ENCODE measurements around the gene MT1A.

MT1A gene

GRCh38 chr16:56645311-56645710, 6.8 kb downstream of the MT1A start:
- H3K4me3 ChIP-seq (replicated peaks; ENCODE audit: low read depth, low read length): no peak overlapping the region
- DNase-seq (ENCODE audit: low read depth): no peak
- no peak for TF ChIP-seq CTCF (IDR thresholded peaks at IDR 0.05; ENCODE audit: low read length, missing control alignments)

- TF ChIP-seq CTCF (IDR thresholded peaks at IDR 0.05; ENCODE audit: low read length, missing control alignments): no peak
- DNase-seq (ENCODE audit: low read depth): no peak
- no peak overlapping the region for H3K4me3 ChIP-seq (replicated peaks; ENCODE audit: low read depth, low read length)
These were observed 7.4 kb downstream of the MT1A start for GRCh38 chr16:56645838-56646237.

- TF ChIP-seq CTCF (IDR thresholded peaks at IDR 0.05; ENCODE audit: low read length, missing control alignments): no peak
- no peak for DNase-seq (ENCODE audit: low read depth)
- H3K4me3 ChIP-seq (replicated peaks; ENCODE audit: low read depth, low read length): no peak overlapping the region
These were observed 9.4 kb downstream of the MT1A start for GRCh38 chr16:56647641-56648431.

- no peak for DNase-seq (ENCODE audit: low read depth)
- no peak overlapping the region for H3K4me3 ChIP-seq (replicated peaks; ENCODE audit: low read depth, low read length)
- TF ChIP-seq CTCF (IDR thresholded peaks at IDR 0.05; ENCODE audit: low read length, missing control alignments): no peak
These were observed 10.8 kb downstream of the MT1A start for GRCh38 chr16:56649271-56649670.

GRCh38 chr16:56649820-56650219, 11.4 kb downstream of the MT1A start:
- no peak for DNase-seq (ENCODE audit: low read depth)
- H3K4me3 ChIP-seq (replicated peaks; ENCODE audit: low read depth, low read length): no peak overlapping the region
- no peak for TF ChIP-seq CTCF (IDR thresholded peaks at IDR 0.05; ENCODE audit: low read length, missing control alignments)

GRCh38 chr16:56651586-56651985, 13.1 kb downstream of the MT1A start, which contains the start of gene MT1B:
MT1B (plus strand) TSS chr16:56651886; CDS start chr16:56651954, 68 bp downstream.
- no peak for DNase-seq (ENCODE audit: low read depth)
- TF ChIP-seq CTCF (IDR thresholded peaks at IDR 0.05; ENCODE audit: low read length, missing control alignments): no peak
- H3K4me3 ChIP-seq (replicated peaks; ENCODE audit: low read depth, low read length): no peak within 1 kb of the TSS

GRCh38 chr16:56652600-56652999, 14.1 kb downstream of the MT1A start:
- DNase-seq (ENCODE audit: low read depth): no peak
- no peak overlapping the region for H3K4me3 ChIP-seq (replicated peaks; ENCODE audit: low read depth, low read length)
- no peak for TF ChIP-seq CTCF (IDR thresholded peaks at IDR 0.05; ENCODE audit: low read length, missing control alignments)

Data from fibroblast of pulmonary artery (primary cell).